Left ventricle myocardium inferior (tissue), 1 donor: ENCODE data around the gene CD96. TPM values are rescaled to one million over a fixed set of nuclear protein-coding genes. Genes with fewer than 3 reads are reported as not detected.

Experiments
- DNase-seq: peaks from one replicate; pipeline ENCODE4 v3.0.0-alpha.2; 2020
- H3K27ac ChIP-seq: fragments of 200-600 bp; replicated peaks from 2 replicates; pipeline ENCODE4 v1.8.0; 2021
- H3K27me3 ChIP-seq: fragments of 200-600 bp; 2 replicates; pipeline ENCODE4 v1.8.0; 2021; ENCODE audit warnings: low read depth
- H3K36me3 ChIP-seq: fragments of 200-600 bp; 2 replicates; pipeline ENCODE4 v1.8.0; 2021
- H3K4me1 ChIP-seq: fragments of 200-600 bp; 2 replicates; pipeline ENCODE4 v1.8.0; 2021
- H3K4me3 ChIP-seq: fragments of 200-600 bp; 2 replicates; pipeline ENCODE4 v1.8.0; 2021; ENCODE audit warnings: mild to moderate bottlenecking, moderate library complexity
- H3K9me3 ChIP-seq: fragments of 200-600 bp; replicated peaks from 2 replicates; pipeline ENCODE4 v1.8.0; 2021
- intact Hi-C: fragments of 100-400 bp; cut with micrococcal nuclease; formaldehyde crosslinking; loops from one replicate; pipeline ENCODE4 v1.11.0; 2022
- long read RNA-seq: library from polyadenylated mRNA; unstranded; transcript quantifications from one replicate; pipeline ENCODE4 v2.0.0, GENCODE V29; 2021
- total RNA-seq: library from RNA; stranded (reverse); fragmentation: NEBNext Ultra II Directional; extraction: Animal tissue kit (Norgen Biotek cat#: 25700); gene quantifications from one replicate; pipeline ENCODE4 v1.2.1, GENCODE V29; 2021
- TF ChIP-seq, protein P1 (sequence below): fragments of 200-600 bp; IDR thresholded peaks from 2 replicates; pipeline ENCODE4 v1.8.0; 2021; ENCODE audit warnings: antibody characterized with exemption, mild to moderate bottlenecking, borderline replicate concordance
- donor health status: DM: no; HTN: yes; CAD: no; lungs with severe emphysema.

Gene CD96
- total RNA-seq: 0.33 TPM
- long read RNA-seq: 0 reads

GRCh38 chr3:111541911-111542483 lies at the start of gene CD96:
Gene CD96 (plus strand): TSS chr3:111542197. CDS start chr3:111542249, 52 bp downstream.
- H3K4me3 ChIP-seq: no peak within 1 kb of the TSS
- no peak within 1 kb of the TSS for H3K27ac ChIP-seq
- TF ChIP-seq, protein P1, sequence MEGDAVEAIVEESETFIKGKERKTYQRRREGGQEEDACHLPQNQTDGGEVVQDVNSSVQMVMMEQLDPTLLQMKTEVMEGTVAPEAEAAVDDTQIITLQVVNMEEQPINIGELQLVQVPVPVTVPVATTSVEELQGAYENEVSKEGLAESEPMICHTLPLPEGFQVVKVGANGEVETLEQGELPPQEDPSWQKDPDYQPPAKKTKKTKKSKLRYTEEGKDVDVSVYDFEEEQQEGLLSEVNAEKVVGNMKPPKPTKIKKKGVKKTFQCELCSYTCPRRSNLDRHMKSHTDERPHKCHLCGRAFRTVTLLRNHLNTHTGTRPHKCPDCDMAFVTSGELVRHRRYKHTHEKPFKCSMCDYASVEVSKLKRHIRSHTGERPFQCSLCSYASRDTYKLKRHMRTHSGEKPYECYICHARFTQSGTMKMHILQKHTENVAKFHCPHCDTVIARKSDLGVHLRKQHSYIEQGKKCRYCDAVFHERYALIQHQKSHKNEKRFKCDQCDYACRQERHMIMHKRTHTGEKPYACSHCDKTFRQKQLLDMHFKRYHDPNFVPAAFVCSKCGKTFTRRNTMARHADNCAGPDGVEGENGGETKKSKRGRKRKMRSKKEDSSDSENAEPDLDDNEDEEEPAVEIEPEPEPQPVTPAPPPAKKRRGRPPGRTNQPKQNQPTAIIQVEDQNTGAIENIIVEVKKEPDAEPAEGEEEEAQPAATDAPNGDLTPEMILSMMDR: no peak

DNA sequence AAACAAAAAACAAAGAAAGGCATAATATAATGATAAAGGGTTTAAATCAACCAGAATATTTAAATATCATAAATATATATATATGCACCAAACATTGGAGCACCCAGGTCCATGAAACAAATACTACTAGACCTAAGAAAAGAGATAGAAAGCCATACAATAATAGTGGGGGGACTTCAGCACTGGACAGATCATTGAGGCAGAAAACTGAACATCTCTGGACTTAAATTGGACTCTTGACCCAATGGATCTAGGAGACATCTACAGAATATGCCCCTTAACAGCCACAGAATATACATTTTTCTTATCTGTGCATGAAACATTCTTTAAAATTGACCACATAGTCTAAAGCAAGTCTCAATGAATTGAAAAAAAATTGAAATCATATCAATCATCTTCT lies 48.7 kb upstream of the CD96 start:
- DNase-seq: no peak
- H3K4me3 ChIP-seq: no peak overlapping the region
- H3K4me1 ChIP-seq: no peaks in the 10 kb centered on the region
- TF ChIP-seq, protein P1: no peak
- intact Hi-C loops: no loop called here
- no peak overlapping the region for H3K27ac ChIP-seq
- H3K36me3 ChIP-seq: no peaks in the 10 kb centered on the region
- peaks cover 8% of the 10 kb centered on the region for H3K9me3 ChIP-seq
- H3K27me3 ChIP-seq: no peaks in the 10 kb centered on the region

More at GRCh38 chr3:111541911-111542483, at the start of gene CD96:
- Histone ChIP-seq H3K27me3 (peaks cover 33% of the 10 kb centered on the region), H3K36me3 (no peaks in the 10 kb centered on the region), H3K4me1 (no peaks in the 10 kb centered on the region), H3K9me3 (no peaks in the 10 kb centered on the region)
- no peak for DNase-seq
- intact Hi-C loops: no loop called here

DNA sequence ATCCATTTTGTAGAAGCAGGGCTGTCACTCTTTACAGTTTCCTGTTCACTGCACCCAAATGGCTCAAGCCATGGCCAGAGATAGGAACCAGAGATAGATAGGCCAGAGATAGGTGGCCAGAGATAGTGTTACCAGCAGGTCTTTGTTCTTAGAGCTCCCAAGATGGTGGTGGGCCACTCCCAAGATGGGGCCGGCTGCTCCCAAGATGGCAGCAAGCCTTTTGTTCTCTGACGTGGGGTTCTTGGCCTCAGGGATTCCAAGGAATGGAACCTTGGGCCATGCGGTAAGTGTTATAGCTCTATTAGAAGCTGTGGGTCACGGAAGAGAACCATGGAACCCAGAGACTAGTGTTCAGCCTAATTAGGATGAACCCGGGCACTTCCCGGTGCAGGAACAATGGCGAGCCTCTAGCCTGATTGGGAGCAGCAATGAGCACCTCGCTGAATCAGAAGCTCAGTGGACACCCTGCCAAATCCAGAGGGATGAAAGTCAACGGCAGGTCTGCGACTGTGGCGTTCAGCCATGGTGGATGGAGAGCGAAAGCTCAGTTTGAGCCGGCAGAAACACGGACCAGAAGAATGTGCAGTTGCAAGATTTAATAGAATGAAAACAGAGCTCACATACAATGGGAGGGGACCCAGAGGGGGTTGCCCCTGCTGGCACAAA lies 45.0 kb upstream of the CD96 start:
- no peak overlapping the region for H3K4me3 ChIP-seq
- H3K27ac ChIP-seq: no peak overlapping the region
- no peaks in the 10 kb centered on the region for H3K4me1 ChIP-seq
- no peak for DNase-seq
- H3K27me3 ChIP-seq: no peaks in the 10 kb centered on the region
- TF ChIP-seq, protein P1: no peak
- H3K9me3 ChIP-seq: peaks cover 12% of the 10 kb centered on the region
- no peaks in the 10 kb centered on the region for H3K36me3 ChIP-seq
- intact Hi-C loops: no loop called here

GRCh38 chr3:111498022-111498421 lies 44.0 kb upstream of the CD96 start:
- TF ChIP-seq, protein P1: no peak
- no peak for DNase-seq
- no peaks in the 10 kb centered on the region for H3K27me3 ChIP-seq
- no peak overlapping the region for H3K4me3 ChIP-seq
- peaks cover 16% of the 10 kb centered on the region for H3K9me3 ChIP-seq
- no peak overlapping the region for H3K27ac ChIP-seq
- H3K4me1 ChIP-seq: no peaks in the 10 kb centered on the region
- intact Hi-C loops: no loop called here
- no peaks in the 10 kb centered on the region for H3K36me3 ChIP-seq

- no peak overlapping the region for H3K27ac ChIP-seq
- H3K9me3 ChIP-seq: peaks cover 12% of the 10 kb centered on the region
- H3K4me3 ChIP-seq: no peak overlapping the region
- DNase-seq: no peak
- H3K27me3 ChIP-seq: no peaks in the 10 kb centered on the region
- H3K4me1 ChIP-seq: no peaks in the 10 kb centered on the region
- TF ChIP-seq, protein P1: no peak
- no peaks in the 10 kb centered on the region for H3K36me3 ChIP-seq
- intact Hi-C loops: no loop called here
Measured at GRCh38 chr3:111506435-111506834, 35.6 kb upstream of the CD96 start.
